ENCODE data around the gene LIPC. TPM values are rescaled to one million over a fixed set of nuclear protein-coding genes. Genes with fewer than 3 reads are reported as not detected.

Gene LIPC
- polyA plus RNA-seq, 2 of the 4 experiments (the other 2 are of a cell fraction), result 0.13 to 0.30 TPM

DNA sequence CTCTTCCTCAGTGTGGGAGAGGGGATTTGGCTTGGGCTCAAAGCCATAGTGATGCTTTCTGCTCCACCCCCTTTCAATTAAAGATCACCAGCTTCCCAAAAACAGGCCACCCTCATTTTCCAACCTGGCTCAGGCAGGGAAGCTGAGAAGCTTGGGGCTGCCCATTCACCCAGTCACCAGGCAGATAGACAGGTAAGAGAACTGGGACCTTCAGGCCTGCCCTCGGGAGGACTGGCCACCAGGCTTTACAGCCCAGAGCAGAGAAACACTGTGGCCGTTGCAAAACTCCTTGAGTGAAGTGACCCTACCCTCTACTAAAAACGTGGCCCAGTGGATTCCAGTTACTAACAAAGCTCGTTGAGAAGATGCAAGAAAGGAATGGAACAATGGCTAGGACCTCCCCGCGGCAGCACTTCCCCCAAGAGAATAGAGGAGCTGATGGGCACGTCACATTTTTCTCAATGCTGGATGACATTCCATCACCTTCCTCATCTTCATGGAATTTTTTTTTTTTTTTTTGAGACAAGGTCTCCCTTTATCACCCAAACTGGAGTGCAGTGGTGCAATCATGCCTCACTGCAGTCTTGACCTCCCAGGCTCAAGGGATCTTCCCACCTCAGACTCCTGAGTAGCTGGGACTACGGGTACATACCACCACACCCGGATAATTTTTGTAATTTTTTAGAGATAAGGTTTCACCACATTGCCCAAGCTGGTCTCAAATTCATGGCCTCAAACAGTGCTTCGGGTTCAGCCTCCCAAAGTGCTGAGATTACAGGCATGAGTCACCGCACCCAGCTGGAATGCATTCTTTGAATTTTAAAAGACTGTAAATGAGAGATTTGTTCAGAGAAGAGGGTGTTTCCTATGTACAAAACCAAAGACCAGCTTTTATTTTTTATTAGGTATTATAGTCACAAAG is 37.9 kb downstream of the LIPC start (continued):
- TF ChIP-seq CEBPB (IDR thresholded peaks at IDR 0.05), result peak; percentile 92 to 96
- TF ChIP-seq EHF (CRISPR knock-in tag; IDR thresholded peaks at IDR 0.05), result peak; percentile 16; the same call in 1 of the 2 replicates
- no peak for TF ChIP-seq NFE2L2 (conservative IDR thresholded peaks at IDR 0.05; ENCODE audit: low read length)
- TF ChIP-seq, protein P1, sequence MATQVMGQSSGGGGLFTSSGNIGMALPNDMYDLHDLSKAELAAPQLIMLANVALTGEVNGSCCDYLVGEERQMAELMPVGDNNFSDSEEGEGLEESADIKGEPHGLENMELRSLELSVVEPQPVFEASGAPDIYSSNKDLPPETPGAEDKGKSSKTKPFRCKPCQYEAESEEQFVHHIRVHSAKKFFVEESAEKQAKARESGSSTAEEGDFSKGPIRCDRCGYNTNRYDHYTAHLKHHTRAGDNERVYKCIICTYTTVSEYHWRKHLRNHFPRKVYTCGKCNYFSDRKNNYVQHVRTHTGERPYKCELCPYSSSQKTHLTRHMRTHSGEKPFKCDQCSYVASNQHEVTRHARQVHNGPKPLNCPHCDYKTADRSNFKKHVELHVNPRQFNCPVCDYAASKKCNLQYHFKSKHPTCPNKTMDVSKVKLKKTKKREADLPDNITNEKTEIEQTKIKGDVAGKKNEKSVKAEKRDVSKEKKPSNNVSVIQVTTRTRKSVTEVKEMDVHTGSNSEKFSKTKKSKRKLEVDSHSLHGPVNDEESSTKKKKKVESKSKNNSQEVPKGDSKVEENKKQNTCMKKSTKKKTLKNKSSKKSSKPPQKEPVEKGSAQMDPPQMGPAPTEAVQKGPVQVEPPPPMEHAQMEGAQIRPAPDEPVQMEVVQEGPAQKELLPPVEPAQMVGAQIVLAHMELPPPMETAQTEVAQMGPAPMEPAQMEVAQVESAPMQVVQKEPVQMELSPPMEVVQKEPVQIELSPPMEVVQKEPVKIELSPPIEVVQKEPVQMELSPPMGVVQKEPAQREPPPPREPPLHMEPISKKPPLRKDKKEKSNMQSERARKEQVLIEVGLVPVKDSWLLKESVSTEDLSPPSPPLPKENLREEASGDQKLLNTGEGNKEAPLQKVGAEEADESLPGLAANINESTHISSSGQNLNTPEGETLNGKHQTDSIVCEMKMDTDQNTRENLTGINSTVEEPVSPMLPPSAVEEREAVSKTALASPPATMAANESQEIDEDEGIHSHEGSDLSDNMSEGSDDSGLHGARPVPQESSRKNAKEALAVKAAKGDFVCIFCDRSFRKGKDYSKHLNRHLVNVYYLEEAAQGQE (IDR thresholded peaks at IDR 0.05), result no peak
- no peak for TF ChIP-seq TFCP2L1 (CRISPR knock-in tag; IDR thresholded peaks at IDR 0.05)
- no peak for TF ChIP-seq HOXA7 (CRISPR knock-in tag; IDR thresholded peaks at IDR 0.05)
- TF ChIP-seq FOXS1 (CRISPR knock-in tag; IDR thresholded peaks at IDR 0.05), result no peak
- TF ChIP-seq, protein P2, sequence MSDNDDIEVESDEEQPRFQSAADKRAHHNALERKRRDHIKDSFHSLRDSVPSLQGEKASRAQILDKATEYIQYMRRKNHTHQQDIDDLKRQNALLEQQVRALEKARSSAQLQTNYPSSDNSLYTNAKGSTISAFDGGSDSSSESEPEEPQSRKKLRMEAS (IDR thresholded peaks at IDR 0.05), result peak; percentile 80
- no peak for TF ChIP-seq KDM5A (IDR thresholded peaks at IDR 0.05)
- no peak for TF ChIP-seq RCOR1 (IDR thresholded peaks at IDR 0.05; ENCODE audit: low read depth, low read length)
- peak; percentile 95 for TF ChIP-seq JUNB (IDR thresholded peaks at IDR 0.05)
- TF ChIP-seq GATA3 (IDR thresholded peaks at IDR 0.05; ENCODE audit: borderline replicate concordance), result peak; percentile 96
- peak; percentile 80 for TF ChIP-seq SMC3 (IDR thresholded peaks at IDR 0.05)
- TF ChIP-seq ZNF302 (CRISPR knock-in tag; IDR thresholded peaks at IDR 0.05), result no peak
- TF ChIP-seq POLR2A (IDR thresholded peaks at IDR 0.05; ENCODE audit: low read length), result no peak
- no peak for TF ChIP-seq HEYL (CRISPR knock-in tag; IDR thresholded peaks at IDR 0.05)
- TF ChIP-seq HOXB5 (CRISPR knock-in tag; IDR thresholded peaks at IDR 0.05), result no peak; the same call in 1 of the 2 replicates
- TF ChIP-seq RFX5 (IDR thresholded peaks at IDR 0.05), result no peak
- TF ChIP-seq, protein P3, sequence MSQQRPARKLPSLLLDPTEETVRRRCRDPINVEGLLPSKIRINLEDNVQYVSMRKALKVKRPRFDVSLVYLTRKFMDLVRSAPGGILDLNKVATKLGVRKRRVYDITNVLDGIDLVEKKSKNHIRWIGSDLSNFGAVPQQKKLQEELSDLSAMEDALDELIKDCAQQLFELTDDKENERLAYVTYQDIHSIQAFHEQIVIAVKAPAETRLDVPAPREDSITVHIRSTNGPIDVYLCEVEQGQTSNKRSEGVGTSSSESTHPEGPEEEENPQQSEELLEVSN (IDR thresholded peaks at IDR 0.05; ENCODE audit: borderline replicate concordance, low read depth), result 0 out of 2 replicates have a peak, but pooled peaks have one; percentile 25
- no peak for TF ChIP-seq HDAC2 (IDR thresholded peaks at IDR 0.05)
- peak; percentile 95 to 99 for TF ChIP-seq EP300 (IDR thresholded peaks at IDR 0.05)
- no peak for TF ChIP-seq CBX2 (IDR thresholded peaks at IDR 0.05; ENCODE audit: borderline replicate concordance, low read depth)
- no peak for TF ChIP-seq BHLHE40 (IDR thresholded peaks at IDR 0.05; ENCODE audit: low read depth, low read length)
- TF ChIP-seq EHMT2 (IDR thresholded peaks at IDR 0.05; ENCODE audit: low read depth), result no peak
- no peak for TF ChIP-seq MYC (IDR thresholded peaks at IDR 0.05; ENCODE audit: borderline replicate concordance, low read length)
- TF ChIP-seq, protein P4, sequence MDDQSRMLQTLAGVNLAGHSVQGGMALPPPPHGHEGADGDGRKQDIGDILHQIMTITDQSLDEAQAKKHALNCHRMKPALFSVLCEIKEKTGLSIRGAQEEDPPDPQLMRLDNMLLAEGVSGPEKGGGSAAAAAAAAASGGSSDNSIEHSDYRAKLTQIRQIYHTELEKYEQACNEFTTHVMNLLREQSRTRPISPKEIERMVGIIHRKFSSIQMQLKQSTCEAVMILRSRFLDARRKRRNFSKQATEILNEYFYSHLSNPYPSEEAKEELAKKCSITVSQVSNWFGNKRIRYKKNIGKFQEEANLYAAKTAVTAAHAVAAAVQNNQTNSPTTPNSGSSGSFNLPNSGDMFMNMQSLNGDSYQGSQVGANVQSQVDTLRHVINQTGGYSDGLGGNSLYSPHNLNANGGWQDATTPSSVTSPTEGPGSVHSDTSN (IDR thresholded peaks at IDR 0.05), result peak; percentile 88
- TF ChIP-seq PHF8 (IDR thresholded peaks at IDR 0.05; ENCODE audit: borderline replicate concordance, low read depth), result no peak
- TF ChIP-seq, protein P5, sequence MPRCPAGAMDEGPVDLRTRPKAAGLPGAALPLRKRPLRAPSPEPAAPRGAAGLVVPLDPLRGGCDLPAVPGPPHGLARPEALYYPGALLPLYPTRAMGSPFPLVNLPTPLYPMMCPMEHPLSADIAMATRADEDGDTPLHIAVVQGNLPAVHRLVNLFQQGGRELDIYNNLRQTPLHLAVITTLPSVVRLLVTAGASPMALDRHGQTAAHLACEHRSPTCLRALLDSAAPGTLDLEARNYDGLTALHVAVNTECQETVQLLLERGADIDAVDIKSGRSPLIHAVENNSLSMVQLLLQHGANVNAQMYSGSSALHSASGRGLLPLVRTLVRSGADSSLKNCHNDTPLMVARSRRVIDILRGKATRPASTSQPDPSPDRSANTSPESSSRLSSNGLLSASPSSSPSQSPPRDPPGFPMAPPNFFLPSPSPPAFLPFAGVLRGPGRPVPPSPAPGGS (IDR thresholded peaks at IDR 0.05), result peak; percentile 94
- TF ChIP-seq MAFK (IDR thresholded peaks at IDR 0.05; ENCODE audit: partially characterized antibody), result no peak
- TF ChIP-seq FOSL2 (IDR thresholded peaks at IDR 0.05), result peak; percentile 98
- peak; percentile 99 for TF ChIP-seq FOSL2 (CRISPR knock-in tag; IDR thresholded peaks at IDR 0.05)
- TF ChIP-seq, protein P6, sequence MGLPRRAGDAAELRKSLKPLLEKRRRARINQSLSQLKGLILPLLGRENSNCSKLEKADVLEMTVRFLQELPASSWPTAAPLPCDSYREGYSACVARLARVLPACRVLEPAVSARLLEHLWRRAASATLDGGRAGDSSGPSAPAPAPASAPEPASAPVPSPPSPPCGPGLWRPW (IDR thresholded peaks at IDR 0.05), result peak; percentile 87
- TF ChIP-seq NR3C1 (IDR thresholded peaks at IDR 0.05), result no peak
- TF ChIP-seq, protein P7, sequence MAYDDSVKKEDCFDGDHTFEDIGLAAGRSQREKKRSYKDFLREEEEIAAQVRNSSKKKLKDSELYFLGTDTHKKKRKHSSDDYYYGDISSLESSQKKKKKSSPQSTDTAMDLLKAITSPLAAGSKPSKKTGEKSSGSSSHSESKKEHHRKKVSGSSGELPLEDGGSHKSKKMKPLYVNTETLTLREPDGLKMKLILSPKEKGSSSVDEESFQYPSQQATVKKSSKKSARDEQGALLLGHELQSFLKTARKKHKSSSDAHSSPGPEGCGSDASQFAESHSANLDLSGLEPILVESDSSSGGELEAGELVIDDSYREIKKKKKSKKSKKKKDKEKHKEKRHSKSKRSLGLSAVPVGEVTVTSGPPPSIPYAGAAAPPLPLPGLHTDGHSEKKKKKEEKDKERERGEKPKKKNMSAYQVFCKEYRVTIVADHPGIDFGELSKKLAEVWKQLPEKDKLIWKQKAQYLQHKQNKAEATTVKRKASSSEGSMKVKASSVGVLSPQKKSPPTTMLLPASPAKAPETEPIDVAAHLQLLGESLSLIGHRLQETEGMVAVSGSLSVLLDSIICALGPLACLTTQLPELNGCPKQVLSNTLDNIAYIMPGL (CRISPR knock-in tag; IDR thresholded peaks at IDR 0.05; ENCODE audit: borderline replicate concordance), result no peak
